ENCODE results near the gene RIC8A. TPM values are rescaled to one million over a fixed set of nuclear protein-coding genes. Genes with fewer than 3 reads are reported as not detected.
"Not testable (repeated sequence)": the region's sequence is repeated elsewhere in the genome, so short reads cannot be mapped to it uniquely, and the experiment has no call there.

RIC8A gene
- polyA plus RNA-seq (2011; rRNA removed) (169 and 242 TPM in 2 replicates), polyA minus RNA-seq (2011; rRNA and poly(A)+ RNA removed) (160 and 285 TPM in 2 replicates)

DNA sequence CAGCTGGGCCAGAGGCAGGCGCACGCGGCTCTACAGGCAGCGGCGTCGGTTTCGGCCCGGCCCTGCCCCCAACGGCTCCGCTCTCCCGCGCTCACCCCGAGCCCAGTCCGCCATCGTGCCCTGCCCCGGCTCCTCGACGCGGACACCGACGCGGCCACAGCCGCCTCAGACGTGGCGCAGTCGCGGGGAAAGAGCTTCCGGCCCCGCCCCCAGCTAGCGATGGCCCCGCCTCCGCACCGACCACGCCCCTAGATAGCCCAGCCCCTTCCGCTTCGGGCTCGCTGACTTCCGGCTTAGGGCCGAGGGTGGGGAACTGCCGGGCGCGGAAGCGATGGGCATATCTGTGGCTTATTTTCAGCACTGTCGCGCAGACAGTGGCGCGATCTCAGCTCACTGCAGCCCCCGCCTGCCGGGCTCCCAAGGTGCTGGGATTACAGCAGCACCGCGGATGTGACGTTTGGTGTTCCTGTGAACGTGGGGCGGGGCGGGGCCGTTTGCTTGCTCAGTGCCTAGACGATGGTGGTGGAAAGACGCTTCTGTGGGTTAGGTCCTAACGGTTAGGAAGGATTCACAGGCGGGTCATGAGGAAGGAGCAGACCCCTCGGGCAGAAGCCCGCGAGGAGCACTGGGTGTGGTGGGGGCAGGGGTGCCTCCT lies at the start of gene RIC8A, which contains the start of gene BET1L:
RIC8A (plus strand) TSS at position 501 of the 655 bp plus-strand sequence. CDS start 1,147 bp downstream, outside the sequence.
BET1L (minus strand) TSS at position 192 of the 655 bp plus-strand sequence; CDS start at position 114, 78 bp downstream.
- CTCF ChIA-PET, result interaction anchor here (0.6 to 1.6 kb wide), 4 partner anchors 27 to 241 kb away, joined by 3 to 6 read pairs (median 4); no protein-coding TSS in a partner anchor
- H3K27me3 ChIP-seq (ENCODE audit: control insufficient read depth, insufficient read depth, low read length), result no peaks in the 10 kb centered on the region
- POLR2A ChIA-PET, result no interaction called here
- TF ChIP-seq, protein P1, sequence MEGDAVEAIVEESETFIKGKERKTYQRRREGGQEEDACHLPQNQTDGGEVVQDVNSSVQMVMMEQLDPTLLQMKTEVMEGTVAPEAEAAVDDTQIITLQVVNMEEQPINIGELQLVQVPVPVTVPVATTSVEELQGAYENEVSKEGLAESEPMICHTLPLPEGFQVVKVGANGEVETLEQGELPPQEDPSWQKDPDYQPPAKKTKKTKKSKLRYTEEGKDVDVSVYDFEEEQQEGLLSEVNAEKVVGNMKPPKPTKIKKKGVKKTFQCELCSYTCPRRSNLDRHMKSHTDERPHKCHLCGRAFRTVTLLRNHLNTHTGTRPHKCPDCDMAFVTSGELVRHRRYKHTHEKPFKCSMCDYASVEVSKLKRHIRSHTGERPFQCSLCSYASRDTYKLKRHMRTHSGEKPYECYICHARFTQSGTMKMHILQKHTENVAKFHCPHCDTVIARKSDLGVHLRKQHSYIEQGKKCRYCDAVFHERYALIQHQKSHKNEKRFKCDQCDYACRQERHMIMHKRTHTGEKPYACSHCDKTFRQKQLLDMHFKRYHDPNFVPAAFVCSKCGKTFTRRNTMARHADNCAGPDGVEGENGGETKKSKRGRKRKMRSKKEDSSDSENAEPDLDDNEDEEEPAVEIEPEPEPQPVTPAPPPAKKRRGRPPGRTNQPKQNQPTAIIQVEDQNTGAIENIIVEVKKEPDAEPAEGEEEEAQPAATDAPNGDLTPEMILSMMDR (IDR thresholded peaks at IDR 0.05; ENCODE audit: insufficient read depth, low read depth, low read length), result no peak
- H3K4me3 ChIP-seq (ENCODE audit: low read depth, low read length), result peak within 1 kb of the TSS; percentile 96
- DNase-seq (ENCODE audit: low read depth), result peak; percentile 90
- H3K36me3 ChIP-seq (ENCODE audit: control insufficient read depth, insufficient read depth, low read length), result peaks cover 49% of the 10 kb centered on the region

DNA sequence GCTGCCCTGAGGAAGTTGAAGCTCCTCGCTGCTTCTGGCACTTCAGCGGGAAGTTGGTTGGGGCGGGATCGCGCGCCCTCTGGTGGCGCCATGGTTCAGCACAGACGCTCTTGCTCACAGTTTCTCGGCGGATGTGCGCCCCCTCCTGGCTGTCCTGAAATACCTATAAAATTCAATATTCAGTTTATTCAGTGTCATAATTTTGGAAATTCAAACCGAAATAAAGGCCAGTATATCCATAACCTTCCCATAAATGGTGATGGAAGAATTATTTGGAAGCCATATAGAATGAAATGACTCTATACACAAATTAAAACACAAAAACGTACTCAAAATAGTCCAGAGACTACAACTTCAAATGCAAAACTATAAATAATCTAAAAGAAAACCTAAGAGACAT lies 27.3 kb upstream of the RIC8A start:
- H3K36me3 ChIP-seq (ENCODE audit: control insufficient read depth, insufficient read depth, low read length); H3K4me3 ChIP-seq (ENCODE audit: low read depth, low read length); CTCF ChIA-PET; POLR2A ChIA-PET; H3K27me3 ChIP-seq (ENCODE audit: control insufficient read depth, insufficient read depth, low read length); DNase-seq (ENCODE audit: low read depth): not testable (repeated sequence)
- TF ChIP-seq, protein P1 (IDR thresholded peaks at IDR 0.05; ENCODE audit: insufficient read depth, low read depth, low read length), result peak; percentile 18; the same call in 1 of the 2 replicates

DNA sequence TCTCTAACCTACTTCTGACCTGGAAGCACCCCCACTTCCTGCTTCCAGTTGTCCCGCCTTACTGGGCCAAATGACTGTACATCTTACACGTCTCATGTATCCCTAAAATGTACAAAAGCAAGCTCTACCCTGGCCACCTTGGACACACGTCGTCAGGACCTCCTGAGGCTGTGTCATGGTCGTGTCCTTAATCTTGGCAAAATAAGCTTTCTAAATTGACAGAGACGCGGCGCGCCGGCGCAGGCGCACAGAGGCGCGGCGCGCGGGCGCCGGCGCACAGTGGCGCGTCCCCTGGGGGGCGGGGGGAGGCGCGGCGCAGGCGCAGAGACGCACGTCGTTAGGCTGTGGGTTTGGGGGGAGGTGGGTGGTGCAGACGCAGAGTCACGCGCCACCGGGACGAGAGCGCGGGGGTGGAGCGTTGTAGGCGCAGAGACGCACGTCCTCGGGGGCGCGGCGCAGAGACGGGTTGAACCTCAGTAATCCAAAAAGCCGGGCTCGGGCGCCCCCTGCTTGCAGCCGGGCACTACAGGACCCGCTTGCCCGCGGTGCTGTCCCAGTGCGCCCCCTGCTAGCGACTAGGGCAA lies 18.2 kb upstream of the RIC8A start:
- H3K27me3 ChIP-seq (ENCODE audit: control insufficient read depth, insufficient read depth, low read length); DNase-seq (ENCODE audit: low read depth); POLR2A ChIA-PET; CTCF ChIA-PET; H3K36me3 ChIP-seq (ENCODE audit: control insufficient read depth, insufficient read depth, low read length); H3K4me3 ChIP-seq (ENCODE audit: low read depth, low read length): not testable (repeated sequence)

DNA sequence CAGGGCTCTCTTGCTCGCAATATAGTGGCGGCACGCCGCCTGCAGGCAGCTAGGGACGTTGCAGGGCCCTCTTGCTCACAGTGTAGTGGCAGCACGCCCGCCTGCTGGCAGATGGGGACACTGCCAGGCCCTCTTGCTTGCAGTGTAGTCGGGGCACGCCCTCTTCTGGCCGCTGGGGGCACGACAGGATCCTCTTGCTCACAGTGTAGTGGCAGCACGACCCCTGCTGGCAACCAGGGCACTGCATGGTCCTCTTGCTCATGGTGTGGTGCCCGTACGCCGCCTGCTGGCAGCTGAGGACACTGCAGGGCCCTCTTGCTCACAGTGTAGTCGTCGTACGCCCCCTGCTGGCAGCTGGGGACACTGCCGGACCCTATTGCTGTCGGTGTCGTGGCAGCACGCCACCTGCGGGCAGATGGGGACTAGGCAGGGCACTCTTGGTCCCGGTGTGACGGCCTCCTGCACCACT lies 17.6 kb upstream of the RIC8A start:
- H3K4me3 ChIP-seq (ENCODE audit: low read depth, low read length); CTCF ChIA-PET; H3K36me3 ChIP-seq (ENCODE audit: control insufficient read depth, insufficient read depth, low read length); H3K27me3 ChIP-seq (ENCODE audit: control insufficient read depth, insufficient read depth, low read length); POLR2A ChIA-PET; DNase-seq (ENCODE audit: low read depth): not testable (repeated sequence)

DNA sequence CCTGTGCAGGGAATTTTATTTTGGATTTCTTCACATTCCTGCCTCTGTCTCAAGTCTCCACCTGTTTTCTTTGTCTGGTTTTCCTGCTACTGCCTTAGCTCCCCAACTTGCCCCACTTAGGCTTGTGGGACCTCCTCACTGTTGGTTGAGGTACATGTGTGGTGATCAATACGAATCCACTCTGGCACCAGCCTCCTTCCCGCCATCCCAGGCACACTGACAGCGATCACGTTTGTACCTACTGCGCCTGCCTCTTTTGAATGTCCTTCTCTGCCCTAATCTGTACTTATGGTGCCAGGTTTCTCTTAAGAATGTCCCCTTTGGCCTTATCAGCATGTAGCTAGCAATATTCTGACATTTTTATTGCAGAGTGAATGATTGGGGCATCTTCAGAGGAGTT lies 17.0 kb upstream of the RIC8A start:
- DNase-seq (ENCODE audit: low read depth); H3K36me3 ChIP-seq (ENCODE audit: control insufficient read depth, insufficient read depth, low read length); POLR2A ChIA-PET; CTCF ChIA-PET; H3K4me3 ChIP-seq (ENCODE audit: low read depth, low read length); H3K27me3 ChIP-seq (ENCODE audit: control insufficient read depth, insufficient read depth, low read length): not testable (repeated sequence)

DNA sequence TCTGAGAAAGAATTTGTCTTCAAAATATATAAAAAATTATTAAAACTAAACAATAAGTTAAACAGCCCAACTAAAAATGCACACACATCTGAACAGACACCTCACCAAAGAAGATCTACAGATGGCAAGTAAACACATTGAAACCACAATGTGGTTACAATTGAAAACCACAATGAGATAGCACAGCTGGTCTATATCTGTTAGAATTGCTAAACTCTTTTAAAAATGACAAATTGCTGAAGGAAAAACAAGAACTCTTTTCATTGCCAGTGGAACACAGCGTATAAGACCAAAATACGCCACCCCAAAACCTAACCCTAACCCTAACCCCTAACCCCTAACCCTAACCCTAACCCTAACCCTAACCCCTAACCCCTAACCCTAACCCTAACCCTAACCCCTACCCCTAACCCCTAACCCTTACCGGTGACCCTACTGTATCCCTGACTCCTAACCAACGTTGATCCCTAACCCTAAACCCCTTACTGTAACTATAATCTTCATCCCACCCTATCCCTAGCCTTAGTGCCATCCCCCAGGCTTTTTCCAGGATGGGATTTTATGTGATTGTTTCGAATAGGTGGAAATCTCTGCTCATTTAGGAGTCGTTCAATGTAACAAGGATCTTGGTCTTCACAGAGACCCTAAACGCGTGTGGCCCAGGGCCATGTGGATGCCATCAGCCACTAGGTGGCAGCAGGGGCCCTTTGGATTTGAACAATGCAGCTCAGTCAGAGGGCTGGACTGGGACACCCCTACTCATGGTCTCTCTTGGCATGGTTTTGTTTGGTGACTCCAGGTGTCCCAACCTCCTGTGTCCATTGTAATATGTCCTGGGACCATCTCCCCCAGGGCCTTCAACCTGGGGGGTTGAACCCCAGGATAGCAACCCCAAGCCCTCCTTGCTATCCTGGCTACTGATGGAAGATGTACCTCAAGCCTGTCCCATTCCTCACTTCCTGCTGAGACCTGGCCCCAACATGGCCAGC lies 15.7 kb upstream of the RIC8A start:
- H3K36me3 ChIP-seq (ENCODE audit: control insufficient read depth, insufficient read depth, low read length); POLR2A ChIA-PET; H3K27me3 ChIP-seq (ENCODE audit: control insufficient read depth, insufficient read depth, low read length); H3K4me3 ChIP-seq (ENCODE audit: low read depth, low read length); DNase-seq (ENCODE audit: low read depth); CTCF ChIA-PET: not testable (repeated sequence)
- TF ChIP-seq, protein P1 (IDR thresholded peaks at IDR 0.05; ENCODE audit: insufficient read depth, low read depth, low read length), result peak; percentile 32

DNA sequence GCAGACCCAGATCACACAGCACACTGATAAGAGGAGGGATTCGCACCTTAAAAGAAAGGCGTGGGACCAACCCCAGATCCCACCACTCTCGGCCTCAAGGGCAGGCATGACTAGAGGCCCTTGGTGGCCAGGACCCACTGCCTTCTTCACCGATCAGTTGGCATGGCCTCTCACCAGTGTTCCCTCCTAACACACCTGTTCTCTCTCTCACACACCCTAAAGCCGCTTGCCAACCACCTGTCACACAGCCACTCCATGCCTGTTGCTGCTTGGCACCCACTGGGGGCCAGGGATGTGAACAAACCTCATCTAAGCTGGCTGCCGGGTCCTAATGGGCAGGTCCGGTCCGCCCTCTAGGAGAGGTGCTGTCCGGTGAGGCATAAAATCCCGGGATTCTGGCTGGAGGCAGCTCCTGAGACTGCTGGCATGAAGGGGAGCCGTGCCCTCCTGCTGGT lies 14.8 kb upstream of the RIC8A start, which contains the start of gene SCGB1C1:
SCGB1C1 (plus strand) TSS at position 405 of the 455 bp plus-strand sequence; CDS start at position 427, 22 bp downstream.
- CTCF ChIA-PET, POLR2A ChIA-PET: not testable (repeated sequence)

DNA sequence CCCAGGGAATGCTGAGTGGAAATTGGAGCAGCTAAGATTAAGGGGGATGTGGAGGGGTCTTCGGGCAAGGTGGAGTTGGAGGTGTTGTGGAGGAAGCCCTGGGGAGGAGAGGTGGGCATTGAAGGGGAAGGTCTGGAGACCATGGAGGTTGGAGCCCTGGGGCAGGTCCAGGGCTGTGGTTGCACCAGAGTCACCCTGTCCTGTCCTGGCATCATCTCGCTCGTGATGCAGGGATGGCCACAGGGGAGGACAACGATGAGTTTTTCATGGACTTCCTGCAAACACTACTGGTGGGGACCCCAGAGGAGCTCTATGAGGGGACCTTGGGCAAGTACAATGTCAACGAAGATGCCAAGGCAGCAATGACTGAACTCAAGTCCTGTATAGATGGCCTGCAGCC lies 14.0 kb upstream of the RIC8A start:
- POLR2A ChIA-PET, result not testable (repeated sequence)

More for the DNA sequence above, 14.8 kb upstream of the RIC8A start, which contains the start of gene SCGB1C1:
- DNase-seq (ENCODE audit: low read depth); H3K4me3 ChIP-seq (ENCODE audit: low read depth, low read length); H3K27me3 ChIP-seq (ENCODE audit: control insufficient read depth, insufficient read depth, low read length); H3K36me3 ChIP-seq (ENCODE audit: control insufficient read depth, insufficient read depth, low read length): not testable (repeated sequence)

More for the DNA sequence above, 14.0 kb upstream of the RIC8A start:
- H3K4me3 ChIP-seq (ENCODE audit: low read depth, low read length); CTCF ChIA-PET; DNase-seq (ENCODE audit: low read depth); H3K27me3 ChIP-seq (ENCODE audit: control insufficient read depth, insufficient read depth, low read length); H3K36me3 ChIP-seq (ENCODE audit: control insufficient read depth, insufficient read depth, low read length): not testable (repeated sequence)
